Suprapubic skin (tissue), 4 donors: ENCODE data around the gene GALP. TPM values are rescaled to one million over a fixed set of nuclear protein-coding genes. Genes with fewer than 3 reads are reported as not detected.

ENCODE experiments used
- DNase-seq, 2 donors: peaks; one replicate each; pipeline ENCODE4 v3.0.0-alpha.2; 2019; ENCODE audit warnings: low spot score in 2 of 2
- H3K27ac ChIP-seq: fragments of 200-600 bp; sonication (generic); one replicate; pipeline ENCODE4 v1.5.1; 2019
- H3K27me3 ChIP-seq: fragments of 200-600 bp; sonication (generic); one replicate; pipeline ENCODE4 v1.5.1; 2019
- H3K36me3 ChIP-seq: fragments of 200-600 bp; sonication (generic); one replicate; pipeline ENCODE4 v1.5.1; 2019
- H3K4me1 ChIP-seq: fragments of 200-600 bp; sonication (generic); one replicate; pipeline ENCODE4 v1.5.1; 2019
- H3K4me3 ChIP-seq: fragments of 200-600 bp; sonication (generic); one replicate; pipeline ENCODE4 v1.5.1; 2019; ENCODE audit warnings: mild to moderate bottlenecking
- H3K9me3 ChIP-seq: fragments of 200-600 bp; sonication (generic); one replicate; pipeline ENCODE4 v1.5.1; 2019
- CTCF ChIP-seq, 2 donors: fragments of 200-600 bp in 1 of 2; fragments of 450-650 bp in 1 of 2; sonication (generic) in 1 of 2; IDR thresholded peaks; one replicate each; pipeline ENCODE4 v1.5.1; 2016 to 2019; ENCODE audit warnings: antibody characterized with exemption in 2 of 2, mild to moderate bottlenecking in 1 of 2, moderate library complexity in 1 of 2
- EP300 ChIP-seq: sonication (generic); formaldehyde crosslinking; IDR thresholded peaks from one replicate; pipeline ENCODE4 v1.6.1; 2017; ENCODE audit warnings: antibody characterized with exemption
- POLR2A ChIP-seq, 2 donors: fragments of 450-650 bp; IDR thresholded peaks; one replicate each; pipeline ENCODE4 v1.6.1; 2017; ENCODE audit warnings: antibody characterized with exemption in 2 of 2, mild to moderate bottlenecking in 2 of 2, moderate library complexity in 2 of 2
- POLR2AphosphoS5 ChIP-seq, 3 donors: sonication (generic); formaldehyde crosslinking; IDR thresholded peaks; one replicate each; pipeline ENCODE4 v1.6.1; 2017; ENCODE audit warnings: antibody characterized with exemption in 3 of 3
- WGBS: methylation state at CpG from one replicate; pipeline ENCODE4 v1.1.5; 2018; 5-methylcytosine and 5-hydroxymethylcytosine counted together
- total RNA-seq, 4 donors: library from RNA; depleted of rRNA; stranded (reverse); fragments of >200 nt; gene quantifications; one replicate each; pipeline ENCODE4 v1.1.0, GENCODE V29; 2016

The GALP gene
- total RNA-seq, 4 donors from 2014 or later, result not detected

GRCh38 chr19:56140583-56141416 lies 35.0 kb upstream of the GALP start, which contains the start of gene ZNF444:
Gene ZNF444 (plus strand): TSS chr19:56141287. CDS start chr19:56146912, 5,625 bp downstream.
- TF ChIP-seq CTCF (IDR thresholded peaks at IDR 0.05) (no peak), POLR2AphosphoS5 (IDR thresholded peaks at IDR 0.05) (peak; percentile 66 to 98 (median 93)), POLR2A (IDR thresholded peaks at IDR 0.05) (peak in 1 of 2 donors; percentile 16)
- Histone ChIP-seq H3K4me3 (peak within 1 kb of the TSS; percentile 63), H3K4me1 (peaks cover 30% of the 10 kb centered on the region), H3K27ac (peak within 1 kb of the TSS; percentile 85), H3K27me3 (no peaks in the 10 kb centered on the region), H3K9me3 (no peaks in the 10 kb centered on the region), H3K36me3 (no peaks in the 10 kb centered on the region)
- WGBS, result 1% methylated on average over 43 of the region's 56 CpGs
- peak; percentile 99 to 100 for DNase-seq

DNA sequence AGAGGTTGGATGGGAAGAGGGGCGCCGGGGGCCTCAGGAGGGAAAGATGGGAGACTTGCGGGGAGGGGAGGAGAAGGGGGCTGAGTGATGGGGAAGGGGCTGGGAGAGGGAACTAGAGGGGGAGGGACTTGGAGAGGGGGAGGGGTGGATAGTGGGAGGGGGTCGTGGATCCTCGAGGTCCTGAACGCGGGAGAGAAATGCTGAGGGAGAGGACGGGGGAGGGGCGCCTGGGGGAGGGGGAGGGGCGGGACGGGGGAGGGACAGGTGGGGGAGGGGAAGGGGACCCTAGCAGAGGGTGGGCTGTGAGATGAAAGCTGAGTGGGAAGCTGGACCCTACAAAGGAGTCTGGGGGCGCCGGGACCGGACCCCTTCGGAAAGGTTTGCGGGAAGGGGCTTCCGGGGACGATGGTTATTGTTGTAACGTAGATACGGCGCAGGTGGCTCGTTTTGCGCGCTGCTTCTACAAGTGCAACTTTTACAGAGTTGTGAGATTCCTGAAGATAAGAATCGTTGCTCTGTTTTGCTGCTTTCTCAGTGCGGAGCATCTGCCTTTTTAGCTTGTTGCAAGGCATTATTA lies 34.3 kb upstream of the GALP start:
- peaks cover 30% of the 10 kb centered on the region for H3K4me1 ChIP-seq
- H3K9me3 ChIP-seq, result no peaks in the 10 kb centered on the region
- no peak for DNase-seq
- no peak for TF ChIP-seq POLR2AphosphoS5 (IDR thresholded peaks at IDR 0.05)
- no peak for TF ChIP-seq EP300
- no peak for TF ChIP-seq POLR2A (IDR thresholded peaks at IDR 0.05)
- TF ChIP-seq CTCF (IDR thresholded peaks at IDR 0.05), result no peak
- H3K27me3 ChIP-seq, result no peaks in the 10 kb centered on the region
- 2% methylated on average over 24 of the region's 26 CpGs for WGBS
- peak overlapping the region; percentile 63 for H3K4me3 ChIP-seq
- H3K36me3 ChIP-seq, result peaks cover 4% of the 10 kb centered on the region
- H3K27ac ChIP-seq, result peak overlapping the region; percentile 85

GRCh38 chr19:56142087-56142787 lies 33.6 kb upstream of the GALP start:
- 59% methylated on average over 17 of the region's 17 CpGs for WGBS
- Histone ChIP-seq H3K27me3 (no peaks in the 10 kb centered on the region), H3K4me1 (peaks cover 30% of the 10 kb centered on the region), H3K4me3 (peak overlapping the region; percentile 63), H3K27ac (peak overlapping the region; percentile 85), H3K36me3 (peaks cover 12% of the 10 kb centered on the region), H3K9me3 (no peaks in the 10 kb centered on the region)
- TF ChIP-seq POLR2AphosphoS5 (IDR thresholded peaks at IDR 0.05) (no peak), EP300 (no peak), CTCF (IDR thresholded peaks at IDR 0.05) (no peak), POLR2A (IDR thresholded peaks at IDR 0.05) (no peak)
- no peak for DNase-seq

GRCh38 chr19:56142897-56143434 lies 32.8 kb upstream of the GALP start:
- Histone ChIP-seq H3K4me1 (peaks cover 26% of the 10 kb centered on the region), H3K27me3 (no peaks in the 10 kb centered on the region), H3K4me3 (no peak overlapping the region), H3K27ac (peak overlapping the region; percentile 85), H3K9me3 (no peaks in the 10 kb centered on the region), H3K36me3 (peaks cover 19% of the 10 kb centered on the region)
- 82% methylated on average over 3 of the region's 4 CpGs for WGBS
- DNase-seq, result no peak
- TF ChIP-seq POLR2A (IDR thresholded peaks at IDR 0.05) (no peak), POLR2AphosphoS5 (IDR thresholded peaks at IDR 0.05) (no peak), EP300 (no peak), CTCF (IDR thresholded peaks at IDR 0.05) (no peak)
